SU-DHL-6 (cell line): ENCODE data around the gene RPL3.

Source experiments
- H2AFZ ChIP-seq: fragments of 200-600 bp; sonication (generic); 2 replicates; pipeline ENCODE4 v1.6.1; 2014; ENCODE audit warnings: low read depth, mild to moderate bottlenecking, moderate library complexity, mixed read lengths, antibody characterized with exemption, low read length; ENCODE audit not compliant: severe bottlenecking
- H3F3A ChIP-seq: fragments of 200-600 bp; shearing (Covaris generic); 2 replicates; pipeline ENCODE4 v1.6.0; 2016; ENCODE audit warnings: antibody characterized with exemption, mild to moderate bottlenecking; ENCODE audit not compliant: insufficient read depth
- H3K27ac ChIP-seq: fragments of 200-600 bp; sonication (generic); 2 replicates; pipeline ENCODE4 v1.5.1; 2016; ENCODE audit warnings: low read depth, mild to moderate bottlenecking, low read length, moderate library complexity, mixed read lengths
- H3K27me3 ChIP-seq: fragments of 200-600 bp; sonication (generic), shearing (Covaris generic); 2 replicates; pipeline ENCODE4 v1.6.0; 2014; ENCODE audit warnings: mild to moderate bottlenecking, low read length
- H3K36me3 ChIP-seq: fragments of 200-600 bp; sonication (generic); 2 replicates; pipeline ENCODE4 v1.6.1; 2014; ENCODE audit warnings: mild to moderate bottlenecking, low read length, mixed read lengths
- H3K4me2 ChIP-seq: fragments of 300-600, 200-600 bp; shearing (Covaris generic), sonication (generic); 2 replicates; pipeline ENCODE4 v1.6.0; 2014; ENCODE audit warnings: low read length, low read depth, mild to moderate bottlenecking; ENCODE audit not compliant: poor library complexity, severe bottlenecking
- H3K4me3 ChIP-seq: fragments of 200-600 bp; sonication (generic); 2 replicates; pipeline ENCODE4 v1.5.1; 2014; ENCODE audit warnings: antibody characterized with exemption, low read length, mild to moderate bottlenecking, mixed read lengths; ENCODE audit not compliant: insufficient read depth, poor library complexity, severe bottlenecking
- H3K79me2 ChIP-seq: fragments of 200-600 bp; sonication (generic); 2 replicates; pipeline ENCODE4 v1.6.1; 2014; ENCODE audit warnings: mild to moderate bottlenecking, low read length, moderate library complexity; ENCODE audit not compliant: insufficient read depth
- H3K9ac ChIP-seq: fragments of 200-600 bp; sonication (generic); 2 replicates; pipeline ENCODE4 v1.7.0; 2014; ENCODE audit warnings: mild to moderate bottlenecking, low read length
- H3K9me2 ChIP-seq: fragments of 200-600 bp; sonication (generic); replicated peaks from 2 replicates; pipeline ENCODE4 v1.6.1; 2014; ENCODE audit warnings: low read length; ENCODE audit not compliant: insufficient read depth
- H3K9me3 ChIP-seq: fragments of 200-600 bp; sonication (generic); 2 replicates; pipeline ENCODE4 v1.6.1; 2014; ENCODE audit warnings: low read length, mixed read lengths; ENCODE audit not compliant: insufficient read depth
- H4K20me1 ChIP-seq: fragments of 200-600 bp; sonication (generic); 2 replicates; pipeline ENCODE4 v1.6.1; 2014; ENCODE audit warnings: low read depth, mild to moderate bottlenecking, antibody characterized with exemption, low read length, moderate library complexity, mixed read lengths
- EZH2phosphoT487 ChIP-seq: fragments of 200-600 bp; sonication (generic), shearing (Covaris generic); conservative IDR thresholded peaks from 2 replicates; pipeline ENCODE4 v1.6.1; 2018; ENCODE audit warnings: mild to moderate bottlenecking, antibody characterized with exemption, low read length, moderate library complexity, mixed read lengths
- TF ChIP-seq, protein P1 (sequence below): fragments of 200-600 bp; sonication (generic); IDR thresholded peaks from one replicate; pipeline ENCODE4 v1.5.1; 2017; ENCODE audit warnings: antibody characterized with exemption, mild to moderate bottlenecking, low read length, moderate library complexity; ENCODE audit not compliant: insufficient read depth, poor library complexity, severe bottlenecking

RPL3 gene

DNA sequence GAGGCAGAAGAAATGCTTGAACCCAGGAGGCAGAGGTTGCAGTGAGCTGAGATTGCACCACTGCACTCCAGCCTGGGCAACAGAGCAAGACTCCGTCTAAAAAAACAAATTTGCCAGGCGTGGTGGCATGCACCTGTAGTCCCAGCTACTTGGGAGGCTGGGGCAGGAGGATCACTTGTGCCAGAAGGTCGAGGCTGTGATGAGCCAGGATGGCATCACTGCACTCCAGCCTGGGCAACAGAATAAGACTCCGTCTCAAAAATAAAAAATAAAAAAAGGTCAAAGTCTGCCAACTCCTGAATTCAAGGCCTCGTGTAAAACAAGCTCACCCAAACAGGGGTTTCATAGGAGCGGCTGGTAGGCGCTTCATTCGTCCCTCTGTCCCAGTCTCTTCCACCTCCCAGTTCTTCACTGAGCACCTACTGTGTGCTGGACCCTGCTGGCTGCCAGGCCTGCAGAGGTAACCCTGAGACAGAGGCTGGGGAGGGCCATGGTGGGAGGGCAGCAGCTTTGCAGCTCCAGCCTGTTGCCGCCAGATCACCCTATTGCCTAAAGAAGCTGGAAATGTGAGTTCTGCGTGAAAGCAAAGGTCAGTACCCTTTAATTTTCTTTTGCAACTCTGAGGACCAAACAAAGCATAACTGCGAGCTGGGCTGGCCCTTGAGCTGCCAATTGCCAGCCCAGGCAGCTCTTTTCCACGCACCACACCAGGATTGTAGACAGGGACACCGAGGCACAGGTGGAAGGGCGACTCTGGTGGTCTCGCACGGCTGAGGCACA, 15.3 kb downstream of the RPL3 start:
- Histone ChIP-seq H3K4me3 (no peak overlapping the region), H2AFZ (no peak overlapping the region), H3K27me3 (no peaks in the 10 kb centered on the region), H3K9ac (no peak overlapping the region), H3K79me2 (no peaks in the 10 kb centered on the region), H4K20me1 (no peaks in the 10 kb centered on the region), H3K9me2 (no peaks in the 10 kb centered on the region), H3F3A (no peaks in the 10 kb centered on the region), H3K27ac (no peak overlapping the region), H3K9me3 (no peaks in the 10 kb centered on the region), H3K4me2 (no peak overlapping the region), H3K36me3 (no peaks in the 10 kb centered on the region)
- TF ChIP-seq, protein P1, sequence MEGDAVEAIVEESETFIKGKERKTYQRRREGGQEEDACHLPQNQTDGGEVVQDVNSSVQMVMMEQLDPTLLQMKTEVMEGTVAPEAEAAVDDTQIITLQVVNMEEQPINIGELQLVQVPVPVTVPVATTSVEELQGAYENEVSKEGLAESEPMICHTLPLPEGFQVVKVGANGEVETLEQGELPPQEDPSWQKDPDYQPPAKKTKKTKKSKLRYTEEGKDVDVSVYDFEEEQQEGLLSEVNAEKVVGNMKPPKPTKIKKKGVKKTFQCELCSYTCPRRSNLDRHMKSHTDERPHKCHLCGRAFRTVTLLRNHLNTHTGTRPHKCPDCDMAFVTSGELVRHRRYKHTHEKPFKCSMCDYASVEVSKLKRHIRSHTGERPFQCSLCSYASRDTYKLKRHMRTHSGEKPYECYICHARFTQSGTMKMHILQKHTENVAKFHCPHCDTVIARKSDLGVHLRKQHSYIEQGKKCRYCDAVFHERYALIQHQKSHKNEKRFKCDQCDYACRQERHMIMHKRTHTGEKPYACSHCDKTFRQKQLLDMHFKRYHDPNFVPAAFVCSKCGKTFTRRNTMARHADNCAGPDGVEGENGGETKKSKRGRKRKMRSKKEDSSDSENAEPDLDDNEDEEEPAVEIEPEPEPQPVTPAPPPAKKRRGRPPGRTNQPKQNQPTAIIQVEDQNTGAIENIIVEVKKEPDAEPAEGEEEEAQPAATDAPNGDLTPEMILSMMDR, result no peak
- TF ChIP-seq EZH2phosphoT487, result no peak

DNA sequence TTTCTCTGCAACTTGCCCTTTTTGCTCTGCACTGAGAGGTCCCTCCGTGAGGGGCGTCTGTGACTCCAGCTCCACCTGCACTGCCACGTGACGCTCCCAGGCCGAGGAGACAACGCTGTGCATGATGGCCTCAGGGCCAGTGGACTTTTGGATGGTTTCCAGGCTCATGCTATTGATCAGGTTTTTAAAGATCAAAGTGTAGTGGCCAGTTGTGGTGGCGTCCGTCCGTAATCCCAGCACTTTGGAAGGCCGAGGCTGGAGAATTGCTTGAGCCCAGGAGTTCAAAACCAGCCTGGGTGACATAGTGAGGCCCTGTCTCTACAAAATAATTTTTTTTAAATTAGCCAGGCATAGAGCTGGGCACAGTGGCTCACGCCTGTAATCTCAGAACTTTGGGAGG, 16.1 kb downstream of the RPL3 start:
- no peak for TF ChIP-seq EZH2phosphoT487
- TF ChIP-seq, protein P1, result no peak
- no peak overlapping the region for H3K4me3 ChIP-seq
- no peak overlapping the region for H3K4me2 ChIP-seq
- H3K9me2 ChIP-seq, result no peaks in the 10 kb centered on the region
- H4K20me1 ChIP-seq, result no peaks in the 10 kb centered on the region
- no peaks in the 10 kb centered on the region for H3K79me2 ChIP-seq
- H3K27ac ChIP-seq, result no peak overlapping the region
- H3K9ac ChIP-seq, result no peak overlapping the region
- H3K36me3 ChIP-seq, result no peaks in the 10 kb centered on the region
- H3K9me3 ChIP-seq, result no peaks in the 10 kb centered on the region
- H3K27me3 ChIP-seq, result no peaks in the 10 kb centered on the region
- no peak overlapping the region for H2AFZ ChIP-seq
- no peaks in the 10 kb centered on the region for H3F3A ChIP-seq

DNA sequence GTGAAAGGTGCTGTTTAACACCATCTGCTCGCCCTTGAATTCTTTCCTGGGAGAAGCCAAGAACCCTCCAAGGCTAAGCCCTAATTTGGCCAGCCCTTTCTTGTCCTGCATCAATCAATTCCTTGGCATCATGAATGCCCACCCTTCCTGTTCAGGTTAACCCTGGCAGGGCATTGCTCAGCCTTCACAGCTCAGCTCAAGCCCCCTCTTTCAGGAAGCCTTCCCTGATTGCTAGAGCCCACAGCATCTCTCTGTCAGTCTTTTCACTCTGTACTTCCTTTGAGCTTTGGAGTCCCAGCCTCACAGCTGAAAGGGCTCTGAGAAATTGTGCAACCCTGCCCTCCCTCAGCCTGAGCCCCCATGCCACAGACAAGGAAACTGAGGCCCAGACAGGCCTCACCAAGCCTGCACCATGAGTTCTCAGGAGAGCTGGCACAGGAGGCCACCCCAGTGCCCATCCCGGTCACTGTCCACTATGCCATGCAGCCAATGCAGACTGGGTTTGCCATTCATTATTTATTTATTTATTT, 16.9 kb downstream of the RPL3 start:
- Histone ChIP-seq H3K27ac (no peak overlapping the region), H2AFZ (no peak overlapping the region), H3K4me3 (no peak overlapping the region), H3K36me3 (no peaks in the 10 kb centered on the region), H4K20me1 (no peaks in the 10 kb centered on the region), H3K9me2 (no peaks in the 10 kb centered on the region), H3K79me2 (no peaks in the 10 kb centered on the region), H3F3A (no peaks in the 10 kb centered on the region), H3K9me3 (no peaks in the 10 kb centered on the region), H3K27me3 (no peaks in the 10 kb centered on the region), H3K9ac (no peak overlapping the region), H3K4me2 (no peak overlapping the region)
- TF ChIP-seq, protein P1, result no peak
- TF ChIP-seq EZH2phosphoT487, result no peak
